HG02759 (cell line): Measurements from ENCODE around the gene OR11H7.
"Not testable (repeated sequence)": the region's sequence is repeated elsewhere in the genome, so short reads cannot be mapped to it uniquely, and the experiment has no call there.

Experiments used
- ATAC-seq: cut with Tn5 transposase; IDR thresholded peaks from one replicate; pipeline ENCODE4 v1.9.1; 2021; ENCODE audit warnings: mild to moderate bottlenecking, moderate library complexity; ENCODE audit not compliant: unreplicated experiment

The OR11H7 gene

DNA sequence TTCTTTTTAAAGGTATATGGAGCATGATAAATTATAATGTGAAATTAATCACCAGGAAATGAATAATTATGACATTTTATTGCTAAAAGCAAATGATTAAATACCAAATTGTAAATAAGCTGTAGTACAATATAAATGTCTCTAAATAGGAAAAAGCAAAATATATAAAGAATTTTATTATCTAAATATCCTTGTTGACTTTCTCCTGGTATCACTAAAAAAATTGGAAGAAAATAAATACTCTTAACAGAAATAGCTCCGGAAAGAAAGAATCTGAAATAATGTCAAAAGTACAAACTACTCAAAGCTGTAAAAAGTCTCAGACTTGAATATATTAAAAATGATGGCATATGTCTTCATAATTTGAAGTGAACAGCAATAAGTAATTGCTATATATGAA is at the start of gene OR11H7:
Gene OR11H7 (plus strand): TSS at position 301 of the 400 bp plus-strand sequence.
- ATAC-seq: no peak

DNA sequence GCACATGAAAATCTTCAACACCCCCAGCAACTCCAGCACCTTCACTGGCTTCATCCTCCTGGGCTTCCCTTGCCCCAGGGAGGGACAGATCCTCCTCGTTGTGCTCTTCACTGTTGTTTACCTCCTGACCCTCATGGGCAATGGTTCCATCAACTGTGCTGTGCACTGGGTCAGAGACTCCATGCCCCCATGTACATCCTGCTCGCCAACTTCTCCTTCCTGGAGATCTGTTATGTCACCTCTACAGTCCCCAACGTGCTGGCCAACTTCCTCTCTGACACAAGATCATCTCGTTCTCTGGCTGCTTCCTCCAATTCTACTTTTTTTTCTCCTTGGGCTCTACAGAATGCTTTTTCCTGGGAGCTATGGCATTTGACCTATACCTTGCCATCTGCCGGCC is 49.6 kb upstream of the OR11H7 start:
- no peak for ATAC-seq

DNA sequence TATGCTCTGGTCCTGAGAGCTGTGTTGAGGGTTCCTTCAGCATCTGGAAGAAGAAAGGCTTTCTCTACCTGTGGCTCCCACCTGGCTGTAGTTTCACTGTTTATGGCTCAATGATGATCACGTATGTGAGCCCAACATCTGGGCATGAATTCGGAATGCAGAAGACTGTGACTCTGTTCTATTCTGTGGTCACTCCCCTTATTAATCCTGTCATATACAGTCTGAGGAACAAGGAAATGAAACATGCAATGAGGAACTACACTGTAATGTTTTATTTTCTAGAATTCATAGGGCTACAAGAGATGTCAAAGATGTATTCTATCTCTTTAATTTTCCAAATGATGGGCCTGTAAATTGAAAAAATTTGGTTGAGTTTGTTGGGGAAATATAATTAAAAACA is 48.9 kb upstream of the OR11H7 start:
- ATAC-seq: no peak

DNA sequence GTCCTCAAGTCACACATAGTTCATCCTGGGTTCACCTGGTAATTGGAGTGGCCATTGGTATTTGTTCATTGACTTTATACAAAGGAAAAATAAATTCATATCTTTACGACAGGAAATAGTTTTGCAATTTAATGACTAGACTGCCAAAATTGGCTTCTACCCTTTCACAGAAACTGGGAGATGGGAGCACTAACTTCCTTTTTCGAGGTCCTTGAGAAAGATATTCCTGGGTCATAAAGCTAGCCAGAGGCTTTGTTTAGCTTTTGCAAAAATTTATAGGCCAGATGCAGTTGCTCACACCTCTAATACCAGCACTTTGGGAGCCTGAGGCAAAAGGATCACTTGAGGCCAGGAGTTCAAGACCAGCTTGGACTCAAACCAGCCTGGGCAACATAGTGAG is 48.3 kb upstream of the OR11H7 start:
- ATAC-seq: no peak

DNA sequence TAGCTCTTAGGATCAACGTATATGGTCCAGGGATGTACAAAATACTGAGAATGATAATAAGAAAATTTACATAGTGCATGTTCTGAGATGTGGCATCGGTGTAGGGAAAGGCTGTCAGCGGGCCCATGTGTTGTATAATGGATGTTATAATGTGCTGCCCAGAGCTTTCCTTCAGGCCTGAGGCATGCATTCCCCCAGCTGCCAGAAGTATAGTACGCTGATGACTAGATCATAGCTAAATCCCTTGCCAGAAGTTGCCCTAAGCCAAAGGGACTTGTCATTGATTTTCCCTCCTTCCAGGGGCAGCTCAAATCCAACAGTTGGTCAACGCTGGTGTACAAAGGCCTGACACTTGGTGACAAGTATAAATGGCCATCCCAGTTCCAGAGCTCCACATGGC is 44.6 kb upstream of the OR11H7 start:
- ATAC-seq: no peak

DNA sequence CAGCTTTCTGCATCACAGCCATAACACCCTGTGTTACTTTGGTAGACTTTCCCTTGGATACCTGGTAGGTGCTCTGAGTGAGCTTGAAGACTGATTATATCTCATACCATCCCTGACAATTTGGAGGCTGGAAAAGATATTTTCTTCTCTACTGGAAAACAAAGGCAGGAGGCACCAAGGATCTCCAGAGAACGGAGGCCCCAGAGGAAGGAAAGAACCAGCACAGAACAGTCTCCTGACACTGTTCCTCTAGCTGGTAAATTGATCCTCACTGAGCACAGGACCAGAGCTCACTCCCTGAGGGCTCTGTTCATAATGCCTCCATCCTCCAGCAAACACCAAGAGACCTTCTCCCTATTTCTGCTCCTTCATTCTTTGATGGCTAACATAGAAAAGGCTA is 38.2 kb upstream of the OR11H7 start, which contains the start of gene OR11G2:
Gene OR11G2 (plus strand): TSS at position 301 of the 400 bp plus-strand sequence. CDS start 6,542 bp downstream, outside the sequence.
- no peak for ATAC-seq

DNA sequence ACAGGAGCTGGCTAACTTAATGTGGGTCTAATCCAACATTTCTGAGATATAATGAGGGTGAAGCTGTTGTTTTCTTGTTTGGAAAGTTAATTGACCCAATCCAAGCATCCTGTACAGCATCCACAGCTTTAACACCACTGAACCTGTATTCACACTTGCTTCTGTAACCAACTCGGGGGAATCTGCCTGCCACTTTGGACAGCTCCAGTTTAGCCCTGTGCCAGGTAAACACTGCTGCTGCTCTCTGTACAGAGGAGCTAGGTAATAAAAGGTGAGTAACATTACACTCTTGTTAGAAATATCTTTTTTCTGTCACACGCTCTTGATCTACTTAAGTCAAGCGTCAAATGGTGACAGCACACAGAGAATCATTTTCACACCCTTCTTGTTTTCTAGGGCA is 37.4 kb upstream of the OR11H7 start:
- no peak for ATAC-seq

DNA sequence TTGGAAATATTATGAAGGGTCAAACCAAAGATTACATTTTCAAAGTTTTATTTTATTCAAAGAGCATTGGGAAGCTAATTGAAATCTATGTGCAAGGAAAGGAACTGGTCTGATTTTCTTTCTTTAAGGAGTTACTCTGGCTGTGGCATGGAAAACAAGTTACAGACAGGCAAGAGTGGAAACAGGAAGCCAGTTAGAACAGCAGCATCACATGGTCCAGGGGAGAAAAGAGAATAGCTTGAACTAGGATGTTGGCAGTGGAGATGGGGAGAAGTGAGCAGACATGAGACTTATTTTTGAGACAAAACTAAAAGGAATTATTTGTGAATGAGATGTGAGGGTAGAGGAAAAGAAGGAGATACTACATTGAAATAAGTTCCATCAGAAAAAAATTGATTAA is 34.7 kb upstream of the OR11H7 start:
- ATAC-seq: no peak

DNA sequence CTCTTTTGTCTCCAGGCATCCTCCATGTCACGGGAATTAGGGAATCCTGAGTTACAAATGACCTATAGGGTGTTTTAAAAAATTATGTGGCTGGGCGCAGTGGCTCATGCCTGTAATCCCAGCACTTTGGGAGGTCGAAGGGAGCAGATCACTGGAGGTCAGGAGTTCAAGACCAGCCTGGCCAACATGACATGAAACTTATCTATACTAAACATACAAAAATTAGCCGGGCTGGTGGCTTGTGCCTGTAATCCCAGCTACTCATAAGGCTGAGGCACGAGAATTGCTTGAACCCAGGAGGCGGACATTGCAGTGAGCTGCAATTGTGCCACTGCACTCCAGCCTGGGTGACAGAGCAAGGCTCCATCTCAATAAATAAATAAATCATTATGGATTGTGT is 33.6 kb upstream of the OR11H7 start:
- ATAC-seq: not testable (repeated sequence)

DNA sequence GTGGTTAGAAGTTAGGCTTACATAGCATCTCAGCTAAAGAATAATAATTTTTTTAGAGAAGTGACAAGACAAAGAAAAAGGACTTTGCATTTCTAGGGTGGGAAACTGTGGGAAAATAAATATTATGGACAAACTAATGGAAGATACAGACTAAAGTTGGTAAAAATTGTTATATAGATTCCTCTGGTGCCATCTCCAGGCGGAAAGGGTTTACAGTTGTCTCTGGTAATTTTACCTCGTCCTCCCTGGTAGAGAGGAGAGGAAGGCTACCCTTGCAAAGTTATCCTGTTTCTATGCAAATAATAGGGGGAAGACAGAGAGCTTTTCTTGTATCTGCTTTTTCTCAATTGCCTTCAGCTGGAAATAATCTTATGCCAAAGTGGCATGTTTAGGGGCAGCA is 32.9 kb upstream of the OR11H7 start:
- ATAC-seq: no peak

DNA sequence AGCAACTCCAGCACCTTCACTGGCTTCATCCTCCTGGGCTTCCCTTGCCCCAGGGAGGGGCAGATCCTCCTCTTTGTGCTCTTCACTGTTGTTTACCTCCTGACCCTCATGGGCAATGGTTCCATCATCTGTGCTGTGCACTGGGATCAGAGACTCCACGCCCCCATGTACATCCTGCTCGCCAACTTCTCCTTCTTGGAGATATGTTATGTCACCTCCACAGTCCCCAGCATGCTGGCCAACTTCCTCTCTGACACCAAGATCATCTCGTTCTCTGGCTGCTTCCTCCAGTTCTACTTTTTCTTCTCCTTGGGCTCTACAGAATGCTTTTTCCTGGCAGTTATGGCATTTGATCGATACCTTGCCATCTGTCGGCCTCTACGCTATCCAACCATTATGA is 31.3 kb upstream of the OR11H7 start:
- no peak for ATAC-seq

DNA sequence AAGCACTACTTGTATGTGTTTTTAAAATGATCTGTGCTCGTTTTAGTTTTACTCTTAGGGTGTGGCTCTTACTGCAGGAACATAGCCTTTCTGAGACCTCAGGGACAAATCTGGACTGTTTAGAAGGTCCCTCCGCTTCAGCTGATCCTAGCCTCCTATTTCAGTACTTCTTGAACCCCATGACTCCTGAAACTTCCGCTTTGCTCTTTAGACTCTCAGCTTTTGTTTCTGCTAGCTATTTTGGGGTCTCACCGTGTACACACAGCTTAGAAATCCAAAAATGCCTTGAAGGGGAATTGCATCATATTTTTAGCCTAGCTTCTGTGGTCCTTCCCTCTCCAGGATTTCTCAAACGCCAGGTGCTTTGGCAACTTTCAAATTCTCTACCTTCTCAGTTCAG is 29.8 kb upstream of the OR11H7 start:
- no peak for ATAC-seq

DNA sequence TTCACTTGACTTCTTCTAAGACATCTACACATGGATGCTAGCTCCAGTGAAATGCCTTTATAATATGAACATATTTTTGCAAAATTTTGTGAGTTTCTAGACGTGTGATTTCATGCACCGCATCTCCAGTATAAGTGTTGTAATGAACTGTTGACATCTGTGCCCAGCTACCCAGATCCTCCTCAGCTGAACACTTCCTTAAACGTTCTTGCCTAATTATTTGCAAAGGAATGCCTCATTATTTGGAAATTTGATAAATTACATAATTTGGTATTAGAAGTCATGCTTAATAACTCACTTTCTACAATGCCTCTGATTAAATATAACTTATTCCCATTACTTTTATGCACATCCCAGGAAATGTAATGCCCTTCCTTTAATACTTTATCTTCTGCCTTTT is 24.1 kb upstream of the OR11H7 start:
- ATAC-seq: no peak

DNA sequence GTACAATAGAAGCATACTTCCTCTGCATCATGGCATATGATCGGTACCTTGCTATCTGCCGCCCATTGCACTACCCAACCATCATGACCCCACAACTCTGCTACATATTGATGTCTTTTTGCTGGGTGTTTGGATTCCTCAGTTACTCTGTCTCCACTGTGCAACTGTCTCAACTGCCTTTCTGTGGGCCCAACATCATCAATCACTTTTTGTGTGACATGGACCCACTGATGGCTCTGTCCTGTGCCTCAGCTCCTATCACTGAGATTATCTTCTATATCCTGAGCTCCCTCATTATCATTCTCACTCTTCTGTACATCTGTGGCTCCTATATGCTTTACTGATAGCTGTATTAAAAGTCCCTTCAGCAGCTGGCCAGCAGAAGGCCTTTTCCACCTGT is 19.2 kb upstream of the OR11H7 start:
- no peak for ATAC-seq

DNA sequence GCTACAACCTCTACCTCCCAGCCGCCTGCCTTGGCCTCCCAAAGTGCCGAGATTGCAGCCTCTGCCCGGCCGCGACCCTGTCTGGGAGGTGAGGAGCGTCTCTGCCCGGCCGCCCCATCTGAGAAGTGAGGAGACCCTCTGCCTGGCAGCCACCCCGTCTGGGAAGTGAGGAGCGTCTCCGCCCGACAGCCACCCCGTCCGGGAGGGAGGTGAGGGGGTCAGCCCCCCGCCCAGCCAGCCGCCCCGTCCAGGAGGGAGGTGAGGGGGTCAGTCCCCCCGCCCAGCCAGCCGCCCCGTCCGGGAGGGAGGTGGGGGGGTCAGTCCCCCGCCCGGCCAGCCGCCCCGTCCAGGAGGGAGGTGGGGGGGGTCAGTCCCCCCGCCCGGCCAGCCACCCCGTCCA is 16.4 kb upstream of the OR11H7 start:
- ATAC-seq: not testable (repeated sequence)

DNA sequence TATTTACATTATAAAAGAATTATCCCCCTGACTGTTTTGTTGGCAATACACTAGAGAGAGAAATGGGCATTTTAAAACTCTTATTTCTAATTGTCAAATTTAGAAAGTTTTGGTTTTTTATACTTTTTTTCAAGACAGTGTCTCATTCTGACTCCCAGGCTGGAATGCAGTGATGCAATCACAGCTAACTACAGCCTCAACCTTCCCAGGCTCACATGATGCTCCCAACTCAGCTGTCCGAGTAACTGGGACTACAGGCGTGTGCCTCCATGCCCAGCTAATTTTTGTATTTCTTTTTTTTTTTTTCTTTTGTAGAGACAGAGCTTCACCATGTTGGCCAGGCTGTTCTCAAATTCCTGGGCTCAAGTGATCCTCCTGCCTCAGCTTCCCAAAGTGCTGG is 13.6 kb upstream of the OR11H7 start:
- no peak for ATAC-seq

DNA sequence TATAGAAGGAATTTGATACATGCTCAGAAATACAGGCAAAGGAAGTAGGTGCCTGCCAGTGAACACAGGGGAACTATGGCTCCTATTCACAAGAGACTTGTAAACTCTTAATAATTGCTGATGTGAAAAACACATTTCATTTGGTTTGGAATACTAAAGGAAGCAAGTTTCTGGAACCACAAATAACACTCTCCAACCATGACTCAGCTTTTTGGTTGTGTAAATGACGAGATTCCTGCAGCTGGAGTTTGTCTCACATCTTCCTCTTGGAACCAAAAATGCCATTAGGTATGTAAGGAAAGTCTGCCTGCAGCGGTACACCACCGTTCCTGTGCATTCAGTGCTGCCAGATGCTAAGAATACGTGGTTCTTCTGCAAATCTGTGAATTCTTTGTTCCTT is 9.7 kb upstream of the OR11H7 start:
- no peak for ATAC-seq

DNA sequence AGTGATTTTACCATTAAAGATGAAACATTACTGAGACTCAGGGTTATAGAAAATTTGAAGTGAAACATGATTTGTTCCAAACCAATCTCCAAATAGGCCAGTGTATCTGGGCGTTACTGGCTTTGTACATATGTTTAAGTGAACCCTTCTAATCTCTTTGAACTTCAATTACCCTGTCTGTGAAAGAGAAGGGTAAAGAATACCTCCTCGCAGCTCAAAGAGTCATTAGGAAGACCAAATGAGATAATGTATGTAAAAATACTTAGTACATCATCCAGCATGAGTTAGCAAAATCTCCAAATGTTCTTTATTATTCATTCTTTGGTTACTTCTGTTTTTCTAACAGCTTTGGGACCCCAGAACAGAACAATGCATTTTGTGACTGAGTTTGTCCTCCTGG is 5.4 kb upstream of the OR11H7 start, which contains the start of gene OR11H6:
Gene OR11H6 (plus strand): TSS at position 301 of the 400 bp plus-strand sequence. CDS start 0 bp downstream, at position 301.
- ATAC-seq: no peak

DNA sequence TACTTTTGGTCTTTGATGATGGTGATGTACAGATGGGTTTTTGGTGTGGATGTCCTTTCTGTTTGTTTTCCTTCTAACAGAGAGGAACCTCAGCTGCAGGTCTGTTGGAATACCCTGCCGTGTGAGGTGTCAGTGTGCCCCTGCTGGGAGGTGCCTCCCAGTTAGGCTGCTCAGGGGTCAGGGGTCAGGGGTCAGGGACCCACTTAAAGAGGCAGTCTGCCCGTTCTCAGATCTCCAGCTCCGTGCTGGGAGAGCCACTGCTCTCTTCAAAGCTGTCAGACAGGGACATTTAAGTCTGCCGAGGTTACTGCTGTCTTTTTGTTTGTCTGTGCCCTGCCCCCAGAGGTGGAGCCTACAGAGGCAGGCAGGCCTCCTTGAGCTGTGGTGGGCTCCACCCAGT is 6.6 kb downstream of the OR11H7 start:
- ATAC-seq: not testable (repeated sequence)

DNA sequence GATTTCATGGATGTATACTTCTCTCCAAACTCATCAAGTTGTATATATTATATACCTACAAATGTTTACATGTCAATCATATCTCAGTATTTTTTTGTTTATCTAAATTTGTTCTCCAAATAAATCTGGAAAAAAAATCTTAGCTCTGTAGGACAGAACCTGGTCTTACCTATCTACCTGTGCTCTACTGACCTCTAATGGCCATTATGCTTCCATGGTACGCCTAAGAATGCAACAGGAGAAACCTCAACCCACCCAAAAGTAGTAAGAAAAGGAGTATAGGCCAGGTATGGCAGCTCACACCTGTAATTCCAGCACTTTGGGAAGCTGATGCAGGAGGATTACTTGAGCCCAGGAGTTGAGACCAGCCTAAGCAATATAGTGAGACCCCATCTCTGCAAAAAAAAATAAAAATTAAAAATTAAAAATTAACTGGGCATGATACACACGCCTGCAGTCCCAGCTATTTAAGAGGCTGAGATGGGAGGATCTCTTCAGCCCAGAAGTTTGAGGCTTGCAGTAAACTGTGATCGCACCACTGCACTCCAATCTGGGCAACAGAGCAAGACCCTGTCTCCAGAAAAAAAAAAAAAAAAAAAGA is 19.0 kb downstream of the OR11H7 start:
- ATAC-seq: no peak

DNA sequence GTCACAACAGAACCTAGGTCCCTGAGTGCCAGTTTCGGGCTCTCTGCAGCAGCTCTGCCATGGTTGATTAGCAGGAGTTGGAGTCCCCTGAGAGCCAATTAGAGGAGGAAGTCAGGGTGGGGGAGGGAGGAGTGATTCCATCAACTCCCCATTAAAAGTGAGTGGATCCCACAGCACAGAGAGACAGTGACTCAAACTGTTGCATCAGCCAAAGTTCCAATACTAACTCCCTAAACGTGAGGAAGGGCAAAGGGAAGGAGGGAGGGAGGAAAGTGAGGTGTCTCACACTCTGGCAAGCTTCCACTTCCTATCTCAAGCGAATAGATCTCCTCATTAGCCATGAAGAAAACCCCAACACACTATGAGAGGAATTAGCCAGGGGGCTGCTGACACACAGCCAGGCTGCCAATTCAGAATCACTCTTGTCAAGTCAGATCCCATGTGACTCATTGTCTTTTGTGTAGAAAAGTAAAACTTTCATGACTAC is 33.9 kb downstream of the OR11H7 start:
- no peak for ATAC-seq

DNA sequence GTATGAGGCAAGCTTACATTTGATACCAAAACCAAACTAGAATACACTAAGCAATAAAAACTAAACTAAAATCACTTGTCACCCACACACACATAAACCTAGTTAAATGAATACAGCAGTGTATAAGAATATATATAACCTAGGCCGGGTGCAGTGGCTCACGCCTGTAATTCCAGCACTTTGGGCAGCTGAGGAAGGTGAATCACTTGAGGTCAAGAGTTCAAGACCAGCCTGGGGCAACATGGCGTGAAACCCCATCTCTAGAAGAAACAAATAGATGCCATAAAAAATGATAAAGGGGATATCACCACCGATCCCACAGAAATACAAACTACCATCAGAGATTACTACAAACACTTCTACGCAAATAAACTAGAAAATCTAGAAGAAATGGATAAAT is 35.6 kb downstream of the OR11H7 start:
- not testable (repeated sequence) for ATAC-seq

DNA sequence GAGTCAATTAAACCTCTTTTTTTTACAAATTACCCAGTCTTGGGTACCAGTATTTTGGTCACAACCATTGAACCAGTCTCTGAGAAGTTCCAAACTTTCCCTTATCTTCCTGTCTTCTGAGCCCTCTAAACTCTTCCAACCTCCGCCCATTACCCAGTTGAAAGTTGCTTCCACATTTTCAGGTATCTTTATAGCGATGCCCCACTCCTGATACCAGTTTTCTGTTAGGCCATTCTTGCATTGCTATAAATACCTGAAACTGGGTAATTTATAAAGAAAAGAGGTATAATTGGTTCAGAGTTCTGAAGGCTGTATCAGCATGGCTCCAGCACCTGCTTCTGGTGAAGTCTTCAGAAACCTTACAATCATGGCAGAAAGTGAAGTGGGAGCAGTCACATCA is 45.3 kb downstream of the OR11H7 start:
- ATAC-seq: no peak
